HFF-Myc (cell line): ENCODE data around the gene FAT1.
A peak's percentile ranks its signal among the peaks of the same experiment; 100 is the strongest.

Source experiments
- DNase-seq: peaks from one replicate; pipeline ENCODE4 v3.0.0-alpha.2; 2011; ENCODE audit warnings: low read depth; ENCODE audit errors: extremely low read depth
- H3K4me3 ChIP-seq: replicated peaks from 2 replicates; pipeline ENCODE4 v1.5.1; 2011; ENCODE audit warnings: low read depth, mild to moderate bottlenecking, control low read depth, low read length
- TF ChIP-seq, protein P1 (sequence below): IDR thresholded peaks from 2 replicates; pipeline ENCODE4 v1.5.1; 2012; ENCODE audit warnings: mild to moderate bottlenecking, low read depth, low read length, control low read depth; ENCODE audit errors: missing control alignments

The FAT1 gene

DNA sequence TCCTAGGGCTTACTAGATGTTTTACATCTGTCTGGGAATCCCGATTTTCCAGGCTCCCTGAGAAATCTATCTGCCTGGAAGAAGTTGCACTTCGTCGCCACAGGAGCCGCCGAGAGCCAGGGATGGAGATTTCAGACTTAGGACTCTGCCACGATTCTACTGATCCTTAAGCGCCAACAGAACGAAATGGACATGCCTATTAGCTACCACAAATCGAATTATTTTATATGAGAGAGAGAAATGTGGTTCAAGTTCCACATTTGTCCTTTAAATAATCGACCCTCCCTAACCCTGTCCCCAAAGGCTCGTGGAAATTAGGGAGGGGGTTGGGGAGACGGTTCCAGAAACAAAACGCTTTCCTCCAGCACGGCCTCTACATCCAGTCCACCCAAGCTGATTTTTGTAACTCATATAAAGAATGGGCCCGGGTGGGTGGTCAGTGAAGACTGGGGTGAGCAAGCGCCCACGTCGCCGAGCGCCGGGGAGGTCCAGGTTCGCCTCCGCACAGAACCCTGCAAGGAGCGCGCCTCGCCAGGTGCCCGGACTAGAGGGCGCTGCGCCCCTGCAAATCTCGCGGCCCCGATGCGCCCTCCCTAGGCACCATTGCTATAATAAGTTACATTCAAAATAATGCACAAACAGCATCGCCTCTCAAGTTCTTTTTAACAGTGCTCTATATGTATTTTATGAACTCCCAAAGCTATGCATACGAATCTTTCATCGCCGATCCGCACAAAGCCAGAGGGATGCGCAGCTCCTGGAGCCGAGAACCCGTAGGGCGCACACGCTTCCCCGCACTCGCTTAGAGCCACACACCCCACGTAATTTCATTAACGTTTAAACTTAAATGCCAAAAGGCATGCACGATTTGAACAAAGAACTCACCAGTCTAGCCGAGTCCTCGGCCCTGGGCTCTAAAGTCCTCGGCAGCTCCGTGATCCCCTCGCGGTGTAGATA lies 2.1 kb upstream of the FAT1 start:
- H3K4me3 ChIP-seq = peak overlapping the region; percentile 98
- no peak for DNase-seq
- TF ChIP-seq, protein P1, sequence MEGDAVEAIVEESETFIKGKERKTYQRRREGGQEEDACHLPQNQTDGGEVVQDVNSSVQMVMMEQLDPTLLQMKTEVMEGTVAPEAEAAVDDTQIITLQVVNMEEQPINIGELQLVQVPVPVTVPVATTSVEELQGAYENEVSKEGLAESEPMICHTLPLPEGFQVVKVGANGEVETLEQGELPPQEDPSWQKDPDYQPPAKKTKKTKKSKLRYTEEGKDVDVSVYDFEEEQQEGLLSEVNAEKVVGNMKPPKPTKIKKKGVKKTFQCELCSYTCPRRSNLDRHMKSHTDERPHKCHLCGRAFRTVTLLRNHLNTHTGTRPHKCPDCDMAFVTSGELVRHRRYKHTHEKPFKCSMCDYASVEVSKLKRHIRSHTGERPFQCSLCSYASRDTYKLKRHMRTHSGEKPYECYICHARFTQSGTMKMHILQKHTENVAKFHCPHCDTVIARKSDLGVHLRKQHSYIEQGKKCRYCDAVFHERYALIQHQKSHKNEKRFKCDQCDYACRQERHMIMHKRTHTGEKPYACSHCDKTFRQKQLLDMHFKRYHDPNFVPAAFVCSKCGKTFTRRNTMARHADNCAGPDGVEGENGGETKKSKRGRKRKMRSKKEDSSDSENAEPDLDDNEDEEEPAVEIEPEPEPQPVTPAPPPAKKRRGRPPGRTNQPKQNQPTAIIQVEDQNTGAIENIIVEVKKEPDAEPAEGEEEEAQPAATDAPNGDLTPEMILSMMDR = peak; percentile 86

GRCh38 chr4:186724864-186725468 lies 1.3 kb upstream of the FAT1 start:
- no peak for DNase-seq
- H3K4me3 ChIP-seq = peak overlapping the region; percentile 98
- TF ChIP-seq, protein P1 = no peak

DNA sequence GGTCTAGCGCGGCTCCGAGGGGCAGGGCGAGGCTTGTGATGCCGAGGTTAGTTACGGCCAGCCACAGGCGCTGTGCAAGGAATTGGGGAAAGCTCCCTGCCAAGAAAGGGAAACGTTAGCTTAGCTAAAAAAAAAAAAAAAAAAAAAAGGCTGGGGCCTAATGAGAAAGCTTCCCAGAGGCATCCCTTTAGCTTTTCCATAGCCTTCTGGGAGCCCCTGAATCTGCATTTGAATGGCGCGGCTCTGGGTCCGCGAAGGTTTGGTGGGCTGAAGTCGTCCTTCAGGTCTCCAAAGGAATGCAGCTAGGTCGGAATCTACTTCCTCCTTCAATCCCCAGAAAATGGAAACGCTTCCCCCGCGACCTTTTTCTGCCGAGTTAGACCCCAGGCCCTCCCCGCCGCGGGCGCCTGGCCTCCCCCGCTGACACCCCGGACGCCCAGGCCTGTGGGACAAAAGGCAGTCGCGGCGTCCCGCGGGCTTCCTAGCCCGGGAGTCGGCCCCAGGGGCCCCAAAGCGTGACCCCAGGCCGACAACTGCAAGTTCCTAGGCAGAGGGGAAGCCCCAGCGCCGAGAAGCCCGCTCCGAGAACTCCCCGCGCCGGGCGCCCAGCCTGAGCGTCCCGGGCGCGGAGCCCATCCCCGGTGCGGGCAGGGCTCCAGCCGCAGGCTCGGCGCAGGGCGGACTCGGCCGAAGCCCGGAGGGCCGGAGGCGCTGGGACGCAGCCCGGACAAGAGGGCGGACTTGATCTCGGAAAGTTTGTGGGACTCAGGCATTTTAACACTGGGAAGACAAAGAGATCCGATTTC lies 605 bp upstream of the FAT1 start:
- DNase-seq = no peak
- H3K4me3 ChIP-seq = peak overlapping the region; percentile 98
- TF ChIP-seq, protein P1 = no peak

- peak overlapping the region; percentile 98 for H3K4me3 ChIP-seq
- TF ChIP-seq, protein P1 = no peak
- no peak for DNase-seq
Measured at GRCh38 chr4:186722796-186723291, 812 bp downstream of the FAT1 start.

- TF ChIP-seq, protein P1 = peak; percentile 15
- no peak overlapping the region for H3K4me3 ChIP-seq
- no peak for DNase-seq
Measured at GRCh38 chr4:186719925-186720694, 3.5 kb downstream of the FAT1 start.

GRCh38 chr4:186717556-186717955 lies 6.1 kb downstream of the FAT1 start:
- H3K4me3 ChIP-seq = no peak overlapping the region
- DNase-seq = no peak
- TF ChIP-seq, protein P1 = no peak
